ENCODE measurements around the gene PPP1R2.

Gene PPP1R2

DNA sequence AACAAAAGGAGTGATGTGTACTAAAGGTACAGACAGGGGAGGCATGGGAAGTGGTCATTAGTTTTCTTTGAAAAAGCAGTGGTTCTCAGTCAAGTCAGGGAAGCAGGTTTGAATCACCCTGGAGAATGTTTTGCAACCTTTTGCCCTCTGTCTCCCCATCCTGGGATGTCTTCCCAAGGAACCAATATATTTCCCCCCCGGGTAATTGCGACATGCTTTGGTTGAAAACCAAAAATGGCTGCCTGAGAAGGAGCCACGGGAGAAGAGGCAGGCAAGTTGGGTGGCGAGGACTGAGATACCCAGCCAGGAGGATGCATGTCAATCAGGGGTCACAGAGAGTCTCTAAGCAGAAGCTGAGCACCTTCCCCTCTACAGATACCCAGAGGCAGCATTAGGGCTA, 20.2 kb upstream of the PPP1R2 start:
- no peak for DNase-seq

DNA sequence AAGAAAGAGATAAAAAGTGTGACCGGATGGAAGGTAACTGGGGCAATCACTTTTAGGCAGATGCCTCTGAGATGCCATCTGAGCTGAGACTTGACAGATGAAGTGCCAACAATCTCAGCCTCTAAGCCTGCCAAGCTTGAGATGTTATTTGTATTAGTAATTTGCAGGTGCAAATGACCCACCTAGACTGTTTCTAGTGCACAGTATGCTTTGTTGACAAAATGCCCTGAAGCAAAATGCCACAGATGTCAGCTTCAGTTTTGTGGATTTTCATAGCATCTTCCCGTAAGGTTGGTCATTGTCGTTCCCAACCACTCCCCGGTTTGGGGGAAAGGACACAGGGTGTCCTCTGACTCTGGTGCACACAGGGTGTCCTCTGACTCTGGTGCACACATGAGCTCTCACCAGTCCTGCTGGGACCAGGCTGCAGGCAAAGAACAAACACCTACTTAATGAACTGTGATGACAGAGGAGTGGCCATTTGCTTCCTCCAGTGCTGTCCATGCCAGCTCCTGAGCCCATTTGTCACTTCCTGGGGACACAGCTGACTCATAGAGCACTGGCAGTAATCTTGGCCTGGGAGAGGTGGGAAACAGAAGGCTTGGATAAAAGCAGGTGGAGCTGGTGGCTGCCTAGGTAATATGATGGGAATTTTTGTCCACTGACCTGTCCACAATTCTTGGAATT, 16.7 kb upstream of the PPP1R2 start:
- no peak for DNase-seq

DNA sequence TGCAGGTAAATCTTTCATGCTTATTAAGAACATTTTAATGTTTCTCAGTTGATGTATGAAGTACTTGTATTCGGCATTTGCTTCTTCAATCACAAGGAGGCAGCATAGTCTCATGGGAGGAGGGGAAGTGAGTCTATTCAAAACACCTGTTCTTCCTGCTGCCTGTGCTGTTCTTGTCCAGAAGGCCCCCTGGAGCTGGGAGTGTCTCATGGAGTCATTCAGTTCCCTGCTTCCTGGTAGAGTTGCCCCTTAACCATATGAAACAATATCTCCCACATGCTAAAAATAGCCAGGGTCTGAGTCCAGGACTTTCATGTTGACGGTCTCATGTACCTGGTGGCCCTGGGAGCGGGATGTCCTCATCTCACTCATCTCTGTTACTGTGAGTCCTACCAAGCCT, 15.5 kb upstream of the PPP1R2 start:
- DNase-seq = peak; percentile 37

DNA sequence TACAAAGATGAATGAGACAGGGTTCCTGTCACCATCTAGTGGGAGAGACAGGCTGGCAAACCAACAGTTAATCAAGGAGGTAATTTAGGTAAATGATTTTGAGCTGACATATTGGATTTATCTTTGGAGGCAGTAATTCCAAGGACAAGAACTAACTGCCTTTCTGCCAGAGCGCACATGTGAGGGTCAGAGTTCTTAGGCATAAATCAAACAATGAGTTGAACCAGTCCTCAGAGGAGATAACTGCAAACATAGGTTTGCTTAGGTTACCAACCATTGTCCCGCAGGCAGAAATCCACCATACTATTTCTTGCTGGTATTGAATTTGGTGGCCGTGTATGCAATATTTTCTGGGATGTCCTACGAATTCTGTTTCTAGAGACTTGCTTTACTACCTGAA, 14.2 kb upstream of the PPP1R2 start:
- DNase-seq = no peak

DNA sequence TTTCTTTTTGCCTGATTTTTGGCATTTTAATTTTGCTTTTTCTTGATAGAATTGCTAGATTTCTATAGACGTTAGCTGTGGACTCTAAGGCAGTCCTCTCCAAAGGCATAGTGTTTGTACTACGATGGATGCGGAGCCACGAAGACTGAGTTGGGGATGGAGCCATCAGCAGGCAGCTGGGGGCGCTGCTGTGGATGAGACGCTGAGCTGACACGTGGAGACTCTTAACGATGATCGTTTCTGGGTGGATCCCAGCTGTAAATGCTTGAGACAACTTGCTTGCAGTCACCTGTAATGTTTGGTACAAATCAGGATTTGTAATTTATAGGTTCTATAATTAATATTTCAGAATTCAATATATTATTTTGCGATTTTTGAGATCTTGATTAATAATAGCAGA, 13.3 kb upstream of the PPP1R2 start:
- DNase-seq = no peak

DNA sequence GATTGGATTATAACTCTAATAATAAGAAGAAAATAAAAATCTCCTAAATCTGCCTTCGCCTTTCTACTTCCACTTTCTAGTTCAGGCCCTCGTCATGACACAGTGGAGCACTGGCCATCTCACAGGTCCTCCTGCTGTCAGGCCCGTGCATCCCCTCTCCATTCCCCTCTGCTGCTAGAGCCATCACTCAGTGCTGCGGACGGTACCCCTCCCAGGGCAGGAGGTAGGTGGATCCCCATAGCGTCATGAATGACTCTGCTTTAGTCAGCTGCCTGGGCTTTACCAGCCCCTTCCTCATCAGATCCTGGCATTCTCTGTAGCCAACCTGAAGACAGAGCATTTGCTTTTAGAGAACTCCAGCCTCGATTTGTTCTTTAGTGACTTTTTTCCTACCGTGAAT, 12.0 kb upstream of the PPP1R2 start:
- DNase-seq = no peak

DNA sequence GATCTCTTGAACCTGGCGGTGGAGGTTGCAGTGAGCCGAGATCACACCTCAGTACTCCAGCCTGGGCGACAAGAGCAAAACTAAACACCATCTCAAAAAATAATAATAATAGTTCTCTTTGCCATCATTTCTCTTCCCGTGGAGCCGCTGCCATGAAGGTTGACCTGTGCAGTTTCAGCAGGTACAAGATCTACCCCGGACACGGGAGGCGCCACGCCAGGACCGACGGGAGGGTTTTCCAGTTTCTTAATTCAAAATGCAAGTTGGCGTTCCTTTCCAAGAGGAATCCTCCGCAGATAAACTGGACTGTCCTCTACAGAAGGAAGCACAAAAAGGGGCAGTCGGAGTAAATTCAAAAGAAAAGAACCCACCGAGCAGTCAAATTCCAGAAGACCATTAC, 11.3 kb upstream of the PPP1R2 start:
- DNase-seq = no peak

DNA sequence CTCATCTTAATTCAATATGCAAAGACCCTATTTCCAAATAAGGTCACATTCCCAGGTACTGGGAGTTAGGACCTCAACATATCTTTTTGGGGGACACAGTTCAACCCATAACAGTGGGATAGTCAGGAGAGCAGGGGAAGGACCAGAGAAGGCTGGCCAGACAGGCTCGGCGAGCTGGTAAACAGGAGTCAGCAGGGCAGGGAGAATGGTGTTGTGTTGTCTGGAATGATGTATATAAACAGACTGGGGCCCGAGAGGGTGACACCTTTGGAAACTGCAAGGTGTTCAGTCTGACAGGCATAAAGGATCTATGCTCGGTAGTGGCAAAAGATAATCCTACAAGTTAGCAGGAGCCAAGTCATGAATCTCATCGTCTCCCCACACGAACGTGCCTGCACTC, 10.1 kb upstream of the PPP1R2 start:
- no peak for DNase-seq

DNA sequence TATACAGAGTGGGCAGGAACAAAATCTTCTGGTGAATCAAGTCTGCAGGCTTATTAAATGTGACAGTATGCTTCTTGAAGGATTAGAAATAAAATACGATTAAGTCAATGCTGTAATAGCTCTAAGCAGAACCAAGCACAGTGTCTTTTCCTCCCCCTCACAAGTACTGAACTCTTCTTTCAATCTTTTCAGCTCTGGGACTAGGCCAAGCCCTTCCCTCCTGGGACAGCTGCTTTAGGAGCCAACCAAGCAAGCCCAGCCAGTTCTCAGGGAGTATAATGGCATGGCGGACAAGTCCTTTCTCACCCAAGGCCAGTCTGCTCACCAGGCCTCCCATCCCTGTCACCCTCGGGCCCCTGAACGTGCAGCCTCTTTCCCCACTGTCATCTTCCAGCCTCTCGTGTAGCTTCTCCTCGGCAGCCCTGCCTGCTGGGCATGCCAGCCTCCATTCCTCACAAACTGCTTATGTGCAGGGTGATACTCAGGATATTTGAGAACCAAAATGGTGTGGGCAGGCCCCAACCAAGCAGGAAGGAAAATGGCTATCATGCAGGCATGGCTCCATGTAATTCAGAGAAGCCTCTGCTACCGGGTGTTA, 8.4 kb upstream of the PPP1R2 start:
- no peak for DNase-seq

DNA sequence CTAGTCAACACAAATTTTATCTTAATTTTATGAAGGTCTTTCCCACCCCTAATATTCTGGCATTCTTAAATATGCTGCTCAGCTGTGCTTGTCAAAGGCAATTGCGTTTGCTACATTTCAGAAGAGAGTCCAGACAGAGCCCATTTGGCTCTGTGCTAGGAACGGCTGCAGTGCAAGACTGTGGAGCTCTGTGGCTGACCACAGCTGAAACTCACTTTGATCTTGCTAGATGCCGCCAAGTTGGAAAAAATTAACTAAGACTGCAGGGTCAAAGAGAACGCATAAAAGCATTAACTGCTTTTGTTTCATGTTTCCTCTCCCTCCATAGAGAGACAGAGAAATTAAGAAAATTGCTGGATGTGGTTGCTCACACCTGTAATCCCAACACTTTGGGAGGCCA, 7.6 kb upstream of the PPP1R2 start:
- DNase-seq = no peak

DNA sequence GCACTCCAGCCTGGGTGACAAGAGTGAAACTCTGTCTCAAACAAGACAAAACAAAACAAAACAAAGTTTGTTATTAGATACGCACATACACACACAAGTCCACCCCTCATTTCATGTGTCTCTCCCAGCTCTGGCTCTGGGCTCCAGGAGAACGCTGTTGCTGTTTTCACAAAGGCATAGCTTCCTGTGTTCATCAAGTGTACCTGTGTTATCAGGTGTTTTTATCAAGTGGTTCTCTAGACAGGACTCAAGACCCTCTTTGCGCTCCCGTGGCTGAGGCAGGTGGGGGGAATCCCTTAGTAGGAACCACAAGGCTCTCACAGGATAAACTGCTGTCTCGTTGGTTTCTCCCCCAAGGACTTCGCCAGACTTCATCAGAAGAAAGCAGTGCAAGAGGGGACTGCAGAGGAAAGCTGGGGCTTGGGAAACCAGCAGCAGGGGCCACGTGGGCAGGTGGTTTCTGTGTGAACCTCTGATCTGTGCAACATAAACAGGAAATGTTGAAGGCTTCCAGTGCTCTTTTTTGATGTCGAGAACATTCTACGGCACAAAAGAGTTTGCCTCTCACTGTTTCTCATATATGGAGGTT, 6.9 kb upstream of the PPP1R2 start:
- no peak for DNase-seq

DNA sequence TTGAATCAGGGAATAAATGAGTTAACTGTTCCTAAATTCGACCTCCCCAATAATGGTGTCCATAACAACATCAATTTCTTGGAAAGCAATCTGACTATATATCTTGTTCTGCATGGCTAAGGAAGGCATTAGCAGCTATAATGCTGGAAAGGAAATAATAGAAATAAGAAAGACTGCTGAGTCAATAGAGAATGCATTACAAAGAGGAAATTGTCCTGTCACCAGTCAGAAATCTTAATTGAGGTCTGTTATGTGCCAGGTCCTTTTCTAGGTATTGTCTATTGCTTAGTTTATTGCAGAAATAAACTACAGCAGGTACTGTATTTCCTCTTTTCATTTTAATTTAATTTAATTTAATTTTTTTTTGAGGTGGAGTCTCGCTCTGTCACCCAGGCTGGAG, 5.9 kb upstream of the PPP1R2 start:
- no peak for DNase-seq

DNA sequence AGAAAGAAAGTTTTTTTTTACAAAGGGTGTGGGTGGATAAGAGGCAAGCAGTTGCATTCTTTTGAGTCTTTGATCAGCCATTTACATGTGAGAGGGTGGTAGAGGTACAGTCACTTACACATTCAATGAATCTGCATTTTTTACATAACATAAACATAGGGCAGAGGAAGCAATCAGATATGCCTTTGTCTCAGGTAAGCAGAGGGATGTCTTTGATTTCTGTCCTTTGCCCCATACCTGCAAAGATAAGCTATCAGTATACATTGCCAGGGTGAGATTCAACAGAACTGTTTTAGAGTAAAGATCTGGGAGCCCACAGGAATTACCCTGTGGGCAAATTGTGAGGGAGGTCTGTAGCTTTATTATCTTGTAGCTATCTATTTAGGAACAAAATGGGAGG, 5.4 kb upstream of the PPP1R2 start:
- DNase-seq = no peak

DNA sequence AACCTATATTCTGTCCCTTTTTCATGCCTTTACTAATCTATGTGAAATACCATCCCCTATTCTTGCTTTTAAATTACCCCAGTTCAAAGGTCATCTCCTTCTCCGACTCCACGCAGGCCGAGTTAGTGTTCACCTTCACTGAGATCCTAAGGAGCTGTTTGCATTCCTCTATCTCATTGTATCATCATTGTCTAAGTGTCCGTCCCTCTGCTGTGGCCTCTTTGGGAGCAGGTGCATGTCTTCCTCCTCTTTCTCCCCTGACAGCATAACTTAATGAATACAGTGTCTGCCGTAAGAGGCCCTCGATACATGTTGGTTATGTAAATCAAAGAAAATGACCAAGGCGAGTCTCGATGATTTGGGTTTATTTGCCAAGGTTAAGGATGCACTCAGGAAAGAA, 4.9 kb upstream of the PPP1R2 start:
- DNase-seq = no peak

DNA sequence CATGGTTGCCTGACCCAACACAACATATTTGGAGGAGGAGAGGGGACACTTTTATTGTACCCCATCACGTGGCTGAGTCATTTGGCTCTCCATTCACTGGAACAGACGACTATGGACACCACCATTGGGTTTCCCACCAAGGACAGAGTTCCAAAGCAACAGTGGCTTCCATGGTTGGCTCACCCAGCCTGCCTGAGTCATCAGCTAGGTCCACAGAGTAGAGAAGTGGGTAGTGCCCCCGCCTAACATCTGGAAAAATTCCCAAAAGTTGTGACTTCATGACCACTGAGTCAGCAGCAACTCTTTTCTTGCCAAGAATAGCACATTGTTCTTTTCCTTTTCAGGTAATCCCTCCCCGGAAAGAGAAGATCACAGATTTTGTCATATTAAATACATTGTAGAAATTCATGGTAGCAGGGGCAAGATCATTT, 3.0 kb upstream of the PPP1R2 start:
- DNase-seq = no peak

DNA sequence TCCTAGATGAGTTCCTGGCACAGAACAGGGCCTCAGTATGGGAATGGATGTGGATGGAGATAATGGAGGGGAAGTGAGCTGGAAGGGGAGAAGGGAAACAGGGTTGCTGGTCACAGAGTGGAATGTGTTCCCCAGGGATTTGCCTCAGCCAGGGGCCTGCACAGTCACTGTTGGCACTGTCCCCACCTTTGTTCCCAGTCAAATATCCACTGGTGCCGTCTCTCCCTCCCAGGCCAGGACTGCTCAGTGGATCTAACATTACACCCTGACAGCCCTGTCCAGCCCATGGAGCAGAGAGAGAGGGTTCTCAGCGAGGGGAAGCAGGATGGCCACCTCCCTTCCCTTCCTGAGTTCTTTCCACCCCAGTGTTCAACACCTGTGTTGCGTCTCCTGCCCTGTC, 1.5 kb upstream of the PPP1R2 start:
- no peak for DNase-seq

DNA sequence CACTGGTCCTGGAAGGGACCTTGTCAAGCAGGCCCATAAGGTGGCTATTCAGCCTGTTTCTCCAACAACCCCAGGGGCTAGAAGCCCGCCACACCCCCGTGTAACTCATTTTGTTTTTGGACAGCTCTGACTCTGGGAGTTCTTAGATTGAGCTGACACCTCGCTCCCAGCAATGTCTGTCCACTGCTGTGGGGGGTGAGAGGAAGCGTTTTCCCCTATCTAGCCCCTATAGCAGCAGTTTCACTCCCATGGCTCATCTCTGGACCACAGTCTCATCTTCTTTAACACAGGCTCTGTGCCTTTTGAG, 1.1 kb upstream of the PPP1R2 start:
- no peak for DNase-seq

DNA sequence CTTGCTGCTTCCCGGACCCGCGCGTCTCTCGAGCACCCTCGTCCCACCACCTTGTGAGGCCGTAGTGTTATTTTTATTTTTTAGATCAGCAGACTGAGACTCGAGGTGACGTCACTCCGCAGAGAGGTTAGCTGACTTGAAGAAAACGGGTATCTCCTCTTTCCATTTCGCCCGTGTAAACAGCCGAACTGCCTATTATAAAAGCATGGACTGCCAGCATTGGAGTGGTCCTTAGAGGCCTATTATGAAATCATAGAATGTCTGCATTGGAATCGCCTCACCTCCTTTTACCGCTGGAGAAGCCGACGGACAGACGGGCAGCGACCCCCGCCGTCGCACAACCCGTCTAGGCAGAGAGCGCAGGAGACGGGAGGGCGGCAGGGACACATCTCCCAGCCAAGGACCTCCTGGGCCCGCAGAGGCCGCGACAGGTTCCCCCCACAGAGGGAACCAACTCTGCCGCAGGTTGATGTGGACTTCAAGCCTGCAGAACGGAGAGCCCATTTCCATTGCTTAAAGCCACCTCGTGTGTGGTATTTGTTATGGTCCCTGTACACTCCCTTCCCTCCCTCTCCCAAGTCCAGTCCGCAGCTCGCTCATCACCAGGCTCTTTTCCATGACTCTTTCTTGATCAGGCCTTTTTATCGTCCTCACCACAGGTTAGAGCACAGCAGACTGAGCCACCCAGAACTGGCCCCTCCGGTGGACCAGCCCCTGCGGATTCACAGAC, 540 bp upstream of the PPP1R2 start:
- DNase-seq = no peak

DNA sequence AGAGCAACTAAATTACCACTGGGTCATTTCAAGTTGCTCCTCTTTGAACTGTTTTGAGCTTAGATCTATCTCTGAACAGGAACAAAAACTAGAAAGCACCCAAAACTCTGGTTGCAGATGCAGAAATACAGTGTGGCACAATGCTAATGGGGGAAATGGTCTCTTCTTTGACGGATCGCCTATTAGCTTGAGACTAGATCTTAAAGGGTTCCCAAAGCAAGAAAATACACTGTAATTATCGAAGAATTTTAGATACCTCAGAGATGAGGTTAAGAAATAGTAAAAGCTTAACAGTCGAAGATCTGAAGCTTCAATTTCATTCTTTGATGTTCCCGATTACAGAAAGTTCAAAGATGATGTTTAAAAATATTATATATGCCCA, 818 bp downstream of the PPP1R2 start:
- DNase-seq = peak; percentile 32

DNA sequence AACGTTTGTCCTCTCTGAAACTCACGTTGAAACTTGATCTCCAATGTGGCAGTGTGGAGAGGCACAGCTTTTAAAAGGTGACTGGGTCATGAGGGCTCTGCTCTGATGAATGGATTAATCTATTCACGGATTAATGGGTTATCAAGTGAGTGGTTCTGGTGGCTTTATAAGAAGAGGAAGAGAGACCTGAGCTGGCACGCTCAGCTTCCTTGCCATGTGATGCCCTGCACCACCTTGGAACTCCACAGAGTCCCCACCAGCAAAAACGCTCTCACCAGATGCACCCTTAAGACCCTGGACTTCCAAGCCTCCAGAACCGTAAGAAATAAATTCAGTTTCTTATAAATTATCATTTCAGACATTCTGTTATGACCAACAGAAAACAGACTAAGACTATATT, 2.6 kb downstream of the PPP1R2 start:
- DNase-seq = no peak

DNA sequence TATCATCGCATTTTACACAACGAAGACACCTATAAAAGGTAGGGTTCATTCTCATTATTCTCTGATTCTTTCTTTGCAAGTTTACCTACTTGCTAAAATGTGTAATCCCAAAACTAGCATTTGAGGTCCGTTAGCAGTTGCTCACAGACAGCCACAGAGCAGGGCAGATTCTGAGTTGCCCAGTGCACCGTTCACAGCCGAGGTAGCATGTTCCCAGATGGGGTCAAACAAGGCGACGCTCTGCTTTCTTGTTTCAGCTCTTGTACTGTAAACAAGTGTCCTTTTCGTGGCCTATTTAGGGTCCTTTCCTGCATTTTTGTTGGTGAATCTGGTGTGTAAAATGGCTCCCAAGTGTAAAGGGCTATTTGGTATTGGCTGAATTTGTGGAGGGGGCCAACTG, 3.1 kb downstream of the PPP1R2 start:
- DNase-seq = no peak

DNA sequence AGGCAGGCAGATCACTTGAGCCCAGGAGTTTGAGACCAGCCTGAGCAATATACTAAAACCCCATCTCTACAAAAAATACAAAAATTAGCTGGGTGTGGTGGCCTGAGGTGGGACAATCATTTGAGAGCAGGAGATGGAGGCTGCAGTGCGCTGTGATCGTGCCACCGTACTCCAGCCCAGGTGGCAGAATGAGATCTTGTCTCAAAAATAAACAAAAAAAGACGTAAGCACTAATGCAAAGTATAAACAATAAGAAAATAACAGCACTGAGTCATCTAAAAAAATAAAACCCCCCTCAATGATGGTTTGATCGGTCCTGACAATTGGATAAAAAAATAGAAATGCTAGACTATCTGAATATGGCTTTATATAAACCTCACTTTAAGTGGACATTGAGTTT, 3.6 kb downstream of the PPP1R2 start:
- no peak for DNase-seq

DNA sequence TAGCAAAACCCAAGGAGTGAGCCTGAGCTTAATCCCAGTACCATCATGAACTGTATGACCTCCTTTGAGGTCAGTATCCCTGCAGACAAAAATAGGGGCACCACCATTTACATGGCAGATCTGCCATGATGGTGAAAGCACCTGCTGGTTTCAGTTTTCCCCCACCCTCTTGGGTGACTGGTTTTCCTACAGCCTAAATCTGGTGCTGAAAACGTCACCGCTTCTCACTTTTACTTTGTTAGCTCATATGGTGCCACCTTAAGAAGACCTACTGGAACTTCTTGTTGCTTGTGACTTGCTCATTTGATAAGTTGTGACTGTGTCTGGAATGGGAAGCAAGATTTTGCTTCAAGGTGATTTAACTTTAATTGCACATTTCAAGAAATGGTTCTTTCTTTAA, 5.1 kb downstream of the PPP1R2 start:
- no peak for DNase-seq

DNA sequence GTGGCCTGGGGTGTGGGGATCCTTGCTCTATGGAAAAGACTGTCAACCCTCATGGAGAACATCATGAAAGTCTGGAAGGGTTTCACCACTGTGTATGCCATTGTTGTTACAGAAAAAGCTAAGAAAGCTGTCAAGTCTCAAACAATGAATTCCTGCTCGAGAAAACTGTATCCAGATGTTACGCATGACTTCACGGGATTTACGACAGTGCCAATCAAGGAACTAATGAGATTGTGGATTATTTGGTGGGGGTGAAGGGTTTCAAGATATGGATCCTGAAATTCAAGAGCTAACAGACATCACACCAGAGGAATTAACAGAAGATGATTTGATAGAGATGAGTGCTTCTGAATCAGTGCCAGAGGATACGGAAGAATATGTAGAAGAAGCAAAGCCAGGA, 7.8 kb downstream of the PPP1R2 start:
- DNase-seq = no peak

DNA sequence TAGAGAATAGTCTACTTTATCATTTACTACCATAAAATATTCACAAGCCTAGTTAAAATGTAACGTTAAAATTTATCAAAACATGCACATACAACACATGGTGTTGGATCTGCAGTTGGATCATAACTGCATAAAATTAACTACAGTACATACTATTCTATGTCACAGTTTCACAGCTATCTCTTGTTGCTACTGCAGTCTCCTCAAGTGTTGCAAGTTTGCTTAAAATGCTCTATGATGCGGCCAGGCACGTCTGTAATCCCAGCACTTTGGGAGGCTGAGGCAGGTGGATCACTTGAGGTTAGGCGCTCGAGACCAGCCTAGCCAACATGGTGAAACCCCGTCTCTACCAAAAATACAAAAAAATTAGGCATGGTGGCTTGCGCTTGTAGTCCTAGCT, 10.3 kb downstream of the PPP1R2 start:
- DNase-seq = no peak

Data from OCI-M1 (cell line).